Right forelimb (tissue), 1 donor: ENCODE data around the gene PEMT.
"Not testable (repeated sequence)": the region's sequence is repeated elsewhere in the genome, so short reads cannot be mapped to it uniquely, and the experiment has no call there.

Experiments
- DNase-seq: peaks from one replicate; pipeline ENCODE4 v3.0.0-alpha.2; 2018

Gene PEMT, protein sequence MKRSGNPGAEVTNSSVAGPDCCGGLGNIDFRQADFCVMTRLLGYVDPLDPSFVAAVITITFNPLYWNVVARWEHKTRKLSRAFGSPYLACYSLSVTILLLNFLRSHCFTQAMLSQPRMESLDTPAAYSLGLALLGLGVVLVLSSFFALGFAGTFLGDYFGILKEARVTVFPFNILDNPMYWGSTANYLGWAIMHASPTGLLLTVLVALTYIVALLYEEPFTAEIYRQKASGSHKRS

DNA sequence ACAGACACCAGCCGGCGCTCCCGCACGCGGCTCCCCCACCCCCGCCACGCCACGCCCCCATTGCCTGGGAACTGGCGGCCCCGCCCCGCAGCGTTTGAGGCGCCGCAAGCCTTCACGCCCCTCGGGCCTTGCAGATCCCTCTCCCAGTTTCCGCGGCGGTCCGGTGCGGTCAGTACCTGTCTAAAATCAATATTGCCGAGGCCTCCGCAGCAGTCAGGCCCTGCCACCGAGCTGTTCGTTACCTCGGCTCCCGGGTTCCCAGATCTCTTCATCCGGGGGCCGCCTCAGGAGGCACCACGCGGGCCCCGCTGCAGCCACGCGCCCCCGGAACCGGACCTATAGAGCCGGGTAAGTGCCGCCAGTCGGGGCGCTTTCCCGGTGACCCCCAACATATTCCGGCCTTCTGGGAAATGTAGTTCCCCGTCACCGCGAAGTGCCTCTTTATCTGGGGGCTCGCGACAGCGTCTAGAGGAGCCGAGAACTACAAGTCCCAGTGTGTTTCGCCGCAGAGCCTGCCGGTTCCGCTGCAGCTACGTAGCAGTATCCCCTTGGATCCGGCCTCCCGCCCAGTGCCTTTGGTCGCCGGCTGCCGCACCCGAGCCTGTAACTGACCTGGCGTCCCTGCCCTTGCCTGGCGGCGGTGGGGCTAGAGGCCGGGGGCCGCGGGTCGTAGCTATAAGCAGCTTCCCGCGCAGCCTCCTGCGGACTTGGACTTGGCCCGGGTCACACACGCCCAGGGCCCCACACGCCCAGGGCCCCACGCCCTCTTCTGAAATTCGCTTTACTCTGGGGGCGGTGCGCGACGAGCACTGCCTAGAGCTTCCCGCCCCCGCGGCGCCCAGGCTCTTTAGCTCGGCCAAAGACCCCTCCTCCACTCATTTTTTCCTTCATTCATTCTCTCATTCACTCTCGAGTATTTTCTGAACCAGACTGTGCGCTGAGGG, at the start of gene PEMT:
PEMT (minus strand) TSS at position 354 of the 944 bp plus-strand sequence; CDS start at position 272, 82 bp downstream.
- peak; percentile 96 for DNase-seq

DNA sequence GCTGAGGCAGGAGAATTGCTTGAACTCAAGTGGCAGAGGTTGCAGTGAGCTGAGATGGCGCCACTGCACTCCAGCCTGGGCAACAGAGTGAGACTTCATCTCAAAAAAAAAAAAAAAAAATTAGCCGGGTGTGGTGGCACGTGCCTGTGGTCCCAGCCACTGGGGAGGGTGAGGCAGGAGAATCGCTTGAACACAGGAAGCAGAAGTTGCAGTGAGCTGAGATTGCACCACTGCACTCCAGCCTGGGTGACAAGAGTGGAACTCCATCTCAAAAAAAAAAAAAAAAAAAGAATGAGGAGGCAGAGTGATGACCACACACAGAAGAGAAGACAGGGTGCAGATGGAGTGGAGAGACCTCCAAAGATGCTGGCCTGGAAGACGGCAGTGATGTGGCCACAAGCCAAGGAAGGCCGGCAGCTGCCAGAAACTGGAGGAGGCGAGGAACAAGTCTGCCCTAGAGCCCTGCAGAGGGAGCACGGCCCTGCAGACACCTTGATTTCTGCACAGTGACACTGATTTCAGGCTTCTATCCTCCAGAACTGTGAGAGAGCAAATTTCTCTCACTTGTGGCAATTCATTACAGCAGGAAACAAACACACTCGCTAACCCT, 48.3 kb upstream of the PEMT start:
- DNase-seq = not testable (repeated sequence)

DNA sequence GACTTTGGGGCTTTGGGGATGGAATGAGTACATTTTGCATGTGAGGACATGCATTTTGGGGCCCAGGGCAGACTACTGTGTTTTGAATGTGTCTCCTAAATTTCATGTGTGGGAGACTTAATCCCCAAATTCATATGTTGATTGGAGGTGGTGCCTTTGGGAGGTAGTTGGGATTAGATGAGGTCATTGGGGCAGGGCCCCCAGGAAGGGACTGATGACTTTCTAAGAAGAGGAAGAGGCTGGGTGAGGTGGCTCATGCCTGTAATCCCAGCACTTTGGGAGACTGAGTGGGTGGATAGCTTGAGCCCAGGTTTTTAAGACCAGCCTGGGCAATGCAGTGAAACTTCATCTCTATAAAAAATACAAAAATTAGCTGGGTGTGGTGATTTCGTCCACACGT, 47.0 kb upstream of the PEMT start:
- no peak for DNase-seq

DNA sequence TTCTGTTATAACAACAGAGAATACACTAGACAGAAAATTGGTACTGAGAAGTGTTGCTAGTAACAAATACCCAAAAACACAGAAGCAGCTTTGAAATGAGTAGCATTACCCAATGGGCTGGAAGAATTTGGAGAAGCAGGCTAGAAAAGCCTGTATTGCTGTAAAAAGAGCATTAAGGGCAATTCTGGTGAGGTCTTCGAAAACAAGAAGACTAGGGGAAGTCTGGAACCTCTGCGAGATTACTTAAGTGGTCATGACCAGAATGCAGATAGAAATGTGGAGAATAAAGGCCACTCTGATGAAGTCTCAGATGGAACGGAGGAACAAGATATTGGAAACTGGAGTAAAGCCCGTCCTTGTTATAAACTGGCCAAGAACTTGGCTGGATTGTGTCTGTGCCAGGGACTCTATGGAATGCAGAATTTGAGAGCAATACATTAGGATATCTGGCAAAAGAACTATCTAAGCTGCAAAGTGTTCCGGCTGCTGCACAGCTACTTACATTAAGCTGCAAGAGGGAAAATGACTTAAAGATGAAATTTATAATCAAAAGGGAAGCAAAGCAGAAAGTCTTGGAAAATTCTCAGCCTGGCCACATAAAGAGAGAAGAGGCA, 44.9 kb upstream of the PEMT start:
- no peak for DNase-seq

DNA sequence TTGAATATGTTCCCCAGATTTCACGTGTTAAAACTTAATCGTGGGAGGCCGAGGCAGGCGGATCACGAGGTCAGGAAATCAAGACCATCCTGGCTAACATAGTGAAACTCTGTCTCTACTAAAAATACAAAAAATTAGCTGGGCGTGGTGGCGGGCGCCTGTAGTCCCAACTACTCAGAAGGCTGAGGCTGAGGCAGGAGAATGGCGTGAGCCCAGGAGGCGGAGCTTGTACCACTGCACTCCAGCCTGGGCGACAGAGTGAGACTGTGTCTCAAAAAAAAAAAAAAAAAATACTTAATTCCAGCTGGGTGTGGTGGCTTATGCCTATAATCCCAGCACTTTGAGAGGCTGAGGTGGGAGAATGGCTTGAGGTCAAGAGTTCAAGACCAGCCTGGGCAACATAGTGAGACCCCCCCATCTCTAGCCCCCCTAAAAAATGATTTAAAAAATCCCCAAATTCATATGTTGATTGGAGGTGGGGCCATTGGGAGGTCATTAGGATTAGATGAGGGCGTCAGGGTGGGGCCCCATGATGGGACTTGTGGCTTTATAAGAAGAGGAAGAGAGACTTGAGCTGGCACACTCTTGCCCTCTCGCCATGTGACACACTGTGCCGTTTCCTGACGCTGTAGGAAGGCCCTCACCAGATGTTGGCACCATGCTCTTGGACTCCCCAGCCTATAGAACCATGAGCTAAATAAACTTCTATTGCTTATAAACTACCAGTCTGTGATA, 44.2 kb upstream of the PEMT start:
- DNase-seq = not testable (repeated sequence)

DNA sequence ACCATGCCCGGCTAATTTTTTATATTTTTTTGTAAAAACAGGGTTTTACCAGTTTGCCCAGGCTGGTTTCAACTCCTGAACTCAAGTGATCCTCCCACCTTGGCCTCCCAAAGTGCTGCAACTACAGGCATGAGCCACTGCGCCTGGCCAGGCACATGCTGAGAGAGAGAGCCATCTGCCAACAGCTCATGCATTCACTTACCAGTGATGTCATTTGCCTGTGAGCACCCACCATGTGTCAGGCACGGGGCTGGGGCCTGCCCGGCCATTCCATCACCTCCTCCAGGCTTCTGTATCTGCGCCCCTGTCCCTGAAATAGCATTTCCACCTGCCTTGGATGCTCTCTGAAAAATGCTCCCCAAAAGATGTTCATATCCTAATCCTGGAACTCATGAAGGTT, 43.6 kb upstream of the PEMT start:
- no peak for DNase-seq

DNA sequence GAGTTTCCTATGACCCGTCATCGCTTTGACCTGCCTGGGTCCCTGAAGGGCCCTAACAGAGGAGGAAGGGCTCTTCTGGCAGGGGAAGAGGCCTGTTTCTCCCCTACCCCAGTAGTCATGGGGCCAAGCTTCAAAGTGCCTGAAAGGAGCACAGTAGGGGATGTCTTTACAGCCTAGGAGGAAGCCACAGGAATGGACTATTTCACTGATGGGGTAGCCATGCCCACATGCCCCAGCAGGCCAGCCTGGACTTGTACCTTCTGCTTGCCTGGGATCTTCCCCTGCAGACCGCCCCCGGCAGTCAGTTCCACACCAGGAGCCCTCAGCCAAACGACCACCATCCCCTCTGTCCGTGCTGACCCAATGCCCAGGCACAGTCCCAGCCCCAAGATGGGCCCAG, 41.8 kb upstream of the PEMT start:
- DNase-seq = no peak

DNA sequence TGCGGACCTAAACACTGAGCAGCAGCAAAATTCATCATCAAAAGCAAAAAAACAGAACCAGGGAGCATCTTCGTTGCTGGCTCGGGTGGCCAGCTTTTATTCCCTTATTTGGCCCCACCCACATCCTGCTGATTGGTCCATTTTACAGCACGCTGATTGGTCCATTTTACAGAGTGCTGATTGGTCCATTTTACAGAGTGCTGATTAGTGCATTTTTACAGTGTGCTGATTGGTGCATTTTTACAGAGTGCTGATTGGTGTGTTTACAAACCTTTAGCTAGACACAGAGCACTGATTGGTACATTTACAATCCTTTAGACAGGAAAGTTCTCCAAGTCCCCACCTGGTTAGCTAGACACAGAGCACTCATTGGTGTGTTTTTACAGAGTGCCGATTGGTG, 41.2 kb upstream of the PEMT start:
- DNase-seq = not testable (repeated sequence)

DNA sequence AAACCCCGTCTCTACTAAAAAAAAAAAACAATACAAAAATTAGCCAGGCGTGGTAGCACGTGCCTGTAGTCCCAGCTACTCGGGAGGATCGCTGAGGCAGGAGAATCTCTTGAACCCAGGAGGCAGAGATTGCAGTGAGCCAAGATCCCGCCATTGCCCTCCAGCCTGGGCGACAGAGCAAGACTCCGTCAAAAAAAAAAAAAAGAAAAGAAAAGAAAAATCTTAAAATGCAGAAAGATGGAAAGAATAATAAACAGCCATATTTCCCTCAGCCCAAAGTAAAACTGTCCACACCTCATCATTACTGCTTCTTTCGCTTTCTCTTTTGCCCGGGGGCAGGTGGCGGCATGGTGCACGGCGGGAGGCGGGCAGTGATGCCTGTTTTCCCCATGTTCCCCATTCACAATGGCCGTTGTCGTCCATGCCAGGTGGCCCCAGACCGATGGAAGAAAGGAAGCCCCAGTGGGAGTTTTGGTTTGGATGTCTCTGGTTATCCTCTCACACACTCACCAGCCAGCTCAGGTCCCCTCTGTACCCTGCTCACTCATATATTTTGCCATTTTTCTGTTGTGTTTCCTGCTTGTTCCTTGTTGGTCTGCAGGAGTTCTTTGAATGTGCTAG, 37.0 kb upstream of the PEMT start:
- no peak for DNase-seq

DNA sequence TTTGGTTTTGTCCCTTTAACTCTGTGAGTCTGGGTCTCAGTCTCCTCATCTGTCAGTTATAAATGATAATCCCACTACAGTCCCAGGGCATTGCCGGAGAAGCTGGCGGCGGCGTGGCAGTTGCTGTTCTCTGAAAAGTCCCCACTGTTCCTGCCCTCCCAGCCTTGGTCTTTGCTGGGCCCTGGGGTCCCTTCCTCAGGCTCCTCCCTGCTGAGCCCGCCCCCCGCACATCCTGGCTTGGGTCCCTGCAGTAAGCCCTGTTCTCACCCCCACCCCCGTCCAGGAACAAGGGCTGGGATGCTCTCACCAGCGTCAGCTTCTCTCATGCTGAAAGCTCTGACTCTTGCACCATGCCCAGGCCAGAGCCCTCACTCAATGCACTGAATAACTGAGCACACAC, 35.3 kb upstream of the PEMT start:
- DNase-seq = no peak

DNA sequence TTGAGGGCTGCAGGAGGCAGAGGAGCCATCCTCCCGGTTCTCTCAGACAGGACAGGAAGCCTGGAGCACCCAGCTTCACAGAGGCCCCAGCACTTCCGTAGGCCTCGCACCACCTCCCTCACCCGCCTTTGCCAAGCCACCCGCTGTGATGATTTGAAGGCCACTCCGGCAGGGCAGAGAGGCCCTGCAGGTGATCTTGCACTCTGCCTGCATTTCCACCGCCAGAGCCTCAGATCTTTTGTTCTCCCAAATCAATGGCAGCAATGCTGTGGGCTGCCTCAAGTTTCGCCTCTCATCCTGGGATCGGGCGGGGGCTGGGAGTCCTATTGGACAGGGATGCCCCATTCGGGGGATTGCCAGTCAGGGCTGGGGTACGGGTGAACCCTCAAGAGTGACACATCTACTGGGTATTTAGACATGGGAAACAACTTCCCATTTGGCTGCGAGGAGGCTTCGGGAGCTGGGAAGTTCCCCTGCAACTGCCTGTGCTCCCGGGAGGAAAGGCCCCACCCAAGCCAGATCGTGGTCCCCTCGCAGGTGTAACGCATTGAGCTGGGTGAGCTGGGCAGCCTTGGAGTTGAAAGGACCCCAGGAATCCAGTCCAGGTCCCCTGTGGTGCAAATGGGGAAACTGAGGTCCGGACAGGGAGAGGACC, 34.8 kb upstream of the PEMT start:
- DNase-seq = no peak

DNA sequence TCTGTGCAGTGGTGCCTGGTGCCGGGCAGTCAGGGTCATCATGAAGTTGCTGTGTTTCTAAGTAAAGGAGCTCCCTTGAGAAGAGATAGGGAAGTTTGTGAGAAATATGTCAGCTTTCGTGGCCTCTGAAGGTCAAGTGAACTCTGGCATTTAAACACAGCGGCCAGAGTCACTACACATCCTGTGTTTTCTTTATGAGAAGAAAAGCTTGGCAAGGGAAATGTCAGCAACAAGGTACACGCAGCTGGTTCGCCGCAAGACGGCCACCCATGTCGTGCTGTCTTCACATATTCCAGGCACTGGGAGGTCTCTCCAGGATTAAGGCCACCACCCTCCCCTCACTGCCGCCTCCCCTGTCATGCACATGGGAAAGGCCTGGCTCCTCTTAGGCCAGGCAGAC, 33.2 kb upstream of the PEMT start:
- no peak for DNase-seq

DNA sequence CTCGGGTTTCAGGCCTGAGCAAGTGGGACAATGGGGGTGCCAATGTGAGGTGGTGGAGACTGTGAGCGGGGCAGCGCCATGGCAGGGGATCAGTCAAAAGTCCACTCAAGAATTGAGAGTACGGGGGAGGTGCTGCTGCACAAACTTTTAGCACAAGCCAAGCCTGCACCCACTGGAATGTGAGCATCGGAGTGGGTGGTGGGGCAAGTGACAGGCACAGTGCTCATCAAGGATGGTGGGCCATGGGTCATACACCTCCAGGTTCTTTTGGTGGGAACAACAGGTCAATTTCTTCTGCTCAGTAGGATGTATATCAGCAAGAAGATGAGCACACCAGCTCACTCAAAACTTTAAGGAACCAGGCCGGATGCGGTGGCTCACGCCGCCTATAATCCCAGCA, 32.4 kb upstream of the PEMT start:
- no peak for DNase-seq

DNA sequence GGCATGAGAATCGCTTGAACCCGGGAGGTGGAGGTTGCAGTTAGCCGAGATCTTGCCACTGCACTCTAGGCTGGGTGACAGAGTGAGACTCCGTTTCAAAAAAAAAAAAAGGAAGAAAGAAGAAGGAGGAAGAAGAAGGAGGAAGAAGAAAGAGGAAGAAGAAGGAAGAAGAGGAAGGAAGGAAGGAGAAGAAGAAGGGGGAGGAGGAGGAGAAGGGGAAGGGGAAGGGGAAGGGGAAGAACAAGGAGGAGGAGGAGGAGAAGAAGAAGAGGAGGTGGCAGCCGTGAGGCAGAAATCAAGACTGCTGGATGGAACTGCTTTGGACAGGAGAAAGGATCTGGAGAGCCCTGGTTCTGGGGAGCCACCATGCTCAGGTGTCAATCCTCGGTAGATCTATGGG, 29.7 kb upstream of the PEMT start:
- DNase-seq = no peak

DNA sequence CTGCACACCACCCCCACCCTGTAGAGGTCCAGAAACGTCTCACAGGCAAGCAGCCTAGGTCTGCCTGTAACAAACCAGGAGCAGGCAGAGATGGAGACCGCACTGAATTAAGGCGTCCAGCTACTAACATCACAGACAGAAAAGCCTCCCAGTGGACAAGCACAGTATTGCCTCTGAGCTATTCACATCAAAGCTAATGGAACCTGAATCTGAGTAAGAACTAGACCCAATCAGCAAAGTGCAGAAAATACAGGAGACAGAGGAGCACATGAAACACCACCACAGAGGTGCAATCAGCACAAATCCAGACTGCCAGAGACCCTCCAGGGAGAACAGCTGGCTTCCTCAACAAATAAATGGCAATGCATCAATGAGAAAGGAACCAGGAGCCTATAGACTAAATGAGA, 22.2 kb upstream of the PEMT start:
- peak; percentile 74 for DNase-seq

DNA sequence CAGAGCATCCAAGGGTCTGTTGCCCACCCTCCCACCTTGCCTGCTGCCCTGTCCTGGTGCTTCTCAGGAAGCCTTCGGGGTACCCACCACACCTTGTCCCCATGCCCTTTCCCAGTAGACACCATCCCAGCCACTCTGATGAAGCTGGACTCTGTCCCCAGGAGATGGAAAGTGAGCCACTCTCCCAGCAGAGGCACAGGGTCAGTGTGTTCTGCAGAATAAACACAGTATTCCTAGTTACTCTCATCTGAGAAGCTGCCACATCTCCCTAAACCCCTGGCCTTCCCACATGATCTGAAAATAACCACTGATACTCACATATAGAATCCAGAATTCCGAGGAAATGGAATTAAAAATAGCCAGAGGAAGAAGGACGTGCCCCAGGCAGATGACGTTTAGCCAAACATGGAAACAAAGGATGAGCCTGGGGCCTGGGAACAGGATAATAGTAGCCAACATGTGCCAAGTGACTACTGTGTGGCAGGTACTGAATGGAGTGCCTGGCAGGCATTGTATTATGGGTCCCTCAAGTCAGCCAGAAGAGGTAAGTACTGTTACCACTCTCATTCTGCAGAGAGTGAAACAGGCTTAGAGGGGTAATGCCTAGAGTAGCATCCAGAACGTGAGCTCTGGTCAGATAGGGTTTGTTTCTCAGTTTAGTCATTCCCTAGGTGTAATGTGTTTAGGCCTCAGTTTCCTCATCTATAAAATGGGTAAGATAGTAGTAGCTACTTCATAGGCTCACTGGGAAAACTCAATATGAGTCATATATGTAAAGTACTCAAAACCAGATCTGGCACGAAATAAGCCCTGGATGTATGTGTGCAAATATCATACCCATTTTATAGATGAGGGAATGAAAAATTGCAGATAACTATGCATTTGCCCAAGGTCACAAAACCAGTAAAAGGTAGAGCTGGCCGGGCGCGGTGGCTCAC, 20.8 kb upstream of the PEMT start:
- DNase-seq = no peak

DNA sequence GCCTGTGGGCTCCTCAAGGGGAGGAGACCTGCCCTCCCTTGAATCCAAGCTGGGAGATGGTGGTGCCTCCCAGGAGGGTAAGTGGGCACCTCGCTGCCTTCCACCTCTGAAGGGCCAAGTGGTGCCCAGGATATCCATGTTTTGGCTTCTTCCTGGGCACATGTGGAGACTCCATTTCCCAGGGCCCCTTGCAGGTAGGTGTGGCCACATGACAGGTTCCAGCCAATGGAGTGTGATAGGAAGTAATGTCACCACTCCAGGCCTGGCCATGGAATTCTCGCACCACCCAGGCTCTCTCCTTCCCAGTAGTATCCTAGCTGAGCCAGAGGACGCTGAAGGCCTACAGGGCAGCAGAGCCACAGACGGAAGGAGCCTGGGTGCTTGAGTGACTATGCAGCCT, 17.6 kb upstream of the PEMT start:
- DNase-seq = no peak

DNA sequence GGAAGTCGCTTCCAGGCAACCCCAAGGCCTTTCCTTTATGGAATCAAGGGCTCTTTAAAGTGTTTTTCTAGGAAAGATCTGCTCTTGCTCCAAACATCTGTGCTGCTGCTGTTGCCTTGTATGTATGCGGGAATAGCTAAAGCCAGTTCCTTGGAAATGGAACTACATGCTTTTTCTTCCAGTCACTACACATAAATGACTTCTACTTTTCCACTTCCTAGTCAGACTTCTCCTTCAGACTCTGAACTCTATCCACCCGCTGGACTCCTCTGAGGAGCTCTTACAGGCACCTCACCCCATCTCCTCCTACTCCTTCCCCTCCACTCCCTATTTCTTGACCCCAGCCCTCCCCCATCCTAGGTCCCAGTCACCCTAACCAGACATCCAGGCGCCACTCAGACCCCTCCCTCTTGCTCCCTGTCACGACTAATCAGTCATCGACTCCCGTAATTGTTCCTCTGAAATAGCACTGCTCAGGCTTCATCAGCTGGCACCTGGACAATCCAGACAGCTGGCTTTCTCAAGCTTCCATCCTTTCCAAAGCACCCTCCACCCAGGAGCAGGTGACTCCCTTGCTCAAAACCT, 15.0 kb upstream of the PEMT start:
- DNase-seq = no peak

DNA sequence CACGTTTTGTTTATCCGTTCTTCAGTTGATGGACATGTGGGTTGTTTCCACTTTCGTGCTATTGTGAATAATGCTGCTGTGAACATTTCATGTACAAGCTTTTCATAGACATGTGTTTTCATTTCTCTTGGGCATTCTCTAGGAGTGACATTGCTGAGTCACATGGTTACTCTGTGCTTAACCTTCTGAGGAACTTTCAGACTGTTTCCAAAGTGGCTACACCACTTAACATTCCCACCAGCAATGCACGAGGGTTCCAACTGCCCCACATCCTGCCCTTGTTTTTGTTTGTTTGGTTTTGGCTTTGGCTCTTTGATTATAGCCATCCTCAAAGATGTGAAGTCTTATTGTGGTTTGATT, 14.2 kb upstream of the PEMT start:
- no peak for DNase-seq

DNA sequence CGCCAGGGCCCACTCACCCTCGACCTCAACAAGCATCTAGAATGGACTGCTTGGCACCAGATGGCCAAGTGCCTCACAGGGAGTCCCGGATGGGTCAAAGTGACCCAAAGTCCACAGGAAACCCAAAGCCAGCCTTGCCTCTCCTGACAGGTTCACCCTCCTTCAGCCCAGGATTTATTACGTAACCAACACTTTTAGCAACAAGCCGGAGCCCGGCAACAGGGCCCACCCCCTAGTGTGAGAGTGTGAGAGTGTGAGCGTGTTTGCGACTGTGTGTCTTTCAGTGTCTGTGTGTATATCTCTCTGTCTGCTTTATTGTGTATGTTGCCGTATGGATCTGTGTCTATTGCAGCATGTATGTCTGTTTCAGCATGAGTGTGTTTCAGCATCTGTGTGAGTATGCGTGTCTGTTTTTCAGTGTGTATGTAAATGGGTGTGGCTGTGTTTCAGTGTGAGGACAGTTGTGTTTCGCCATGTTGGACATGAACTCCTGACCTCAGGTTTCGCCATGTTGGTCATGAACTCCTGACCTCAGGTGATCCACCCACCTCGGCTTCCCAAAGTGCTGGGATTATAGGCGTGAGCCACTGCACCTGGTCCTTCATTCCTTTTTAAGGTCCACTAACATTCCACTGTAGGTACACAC, 13.7 kb upstream of the PEMT start:
- DNase-seq = no peak
